ENCODE data around the gene ST8SIA3. TPM values are rescaled to one million over a fixed set of nuclear protein-coding genes. Genes with fewer than 3 reads are reported as not detected.

ST8SIA3 gene
- polyA plus RNA-seq, 1 donor (not counting 4 experiments of a cell fraction or from before 2014, with no cell fraction given), result not detected

GRCh38 chr18:57352761-57353136 is 392 bp downstream of the ST8SIA3 start:
- H4K20me1 ChIP-seq (ENCODE audit: control insufficient read depth, extremely low read depth, insufficient read depth, low read length), result no peaks in the 10 kb centered on the region
- H3K9me3 ChIP-seq (ENCODE audit: control insufficient read depth, low read depth, low read length), result no peaks in the 10 kb centered on the region
- no peak overlapping the region for H3K9ac ChIP-seq (ENCODE audit: control insufficient read depth, extremely low read depth, insufficient read depth, low read length)
- no peak overlapping the region for H2AFZ ChIP-seq (ENCODE audit: control insufficient read depth, low read length)
- DNase-seq (ENCODE audit: low read depth, low spot score) (no peak), FAIRE-seq (no peak)
- H3K36me3 ChIP-seq (ENCODE audit: control insufficient read depth in 2 of 2, extremely low read depth in 1 of 2, insufficient read depth in 2 of 2, low read length in 2 of 2), result no peaks in the 10 kb centered on the region
- dilution Hi-C loops (cut with MboI; ENCODE audit: extremely low pct_ligation_motif_present, low sequenced_read_pairs), result no loop called here
- no peak overlapping the region for H3K4me2 ChIP-seq (ENCODE audit: control insufficient read depth, extremely low read depth, insufficient read depth, low read depth, low read length)
- no peaks in the 10 kb centered on the region for H3K9me1 ChIP-seq (ENCODE audit: control insufficient read depth, extremely low read depth, insufficient read depth, low read length)
- H3K27ac ChIP-seq (ENCODE audit: control insufficient read depth, insufficient read depth, low read length), result no peak overlapping the region
- no peaks in the 10 kb centered on the region for H3K4me1 ChIP-seq (ENCODE audit: control insufficient read depth, extremely low read depth, insufficient read depth, low read length)
- H3K79me2 ChIP-seq (ENCODE audit: control insufficient read depth, insufficient read depth, low read length), result no peaks in the 10 kb centered on the region
- H3K4me3 ChIP-seq (ENCODE audit: control insufficient read depth in 2 of 3, extremely low read depth in 1 of 3, insufficient read depth in 2 of 3, low read depth in 1 of 3, low read length in 3 of 3), result no peak overlapping the region
- TF ChIP-seq CTCF (optimal IDR thresholded peaks at IDR 0.05 in 1 of 3, IDR thresholded peaks at IDR 0.05 in 1 of 3, conservative IDR thresholded peaks at IDR 0.05 in 1 of 3; ENCODE audit: extremely low read depth in 1 of 3, insufficient read depth in 2 of 3, low read length in 3 of 3) (no peak), EZH2 (IDR thresholded peaks at IDR 0.05; ENCODE audit: low read length) (peak; percentile 84)
- peaks cover 26% of the 10 kb centered on the region for H3K27me3 ChIP-seq (ENCODE audit: control insufficient read depth, extremely low read depth, insufficient read depth, low read length)

GRCh38 chr18:57353137-57353939 is 981 bp downstream of the ST8SIA3 start:
- H3K27me3 ChIP-seq (ENCODE audit: control insufficient read depth, extremely low read depth, insufficient read depth, low read length), result peaks cover 26% of the 10 kb centered on the region
- DNase-seq (ENCODE audit: low read depth, low spot score), result no peak
- no peaks in the 10 kb centered on the region for H3K4me1 ChIP-seq (ENCODE audit: control insufficient read depth, extremely low read depth, insufficient read depth, low read length)
- no peak overlapping the region for H3K4me3 ChIP-seq (ENCODE audit: control insufficient read depth in 2 of 3, extremely low read depth in 1 of 3, insufficient read depth in 2 of 3, low read depth in 1 of 3, low read length in 3 of 3)
- no peaks in the 10 kb centered on the region for H3K79me2 ChIP-seq (ENCODE audit: control insufficient read depth, insufficient read depth, low read length)
- no peak overlapping the region for H3K9ac ChIP-seq (ENCODE audit: control insufficient read depth, extremely low read depth, insufficient read depth, low read length)
- TF ChIP-seq EZH2 (IDR thresholded peaks at IDR 0.05; ENCODE audit: low read length), result peak; percentile 39
- TF ChIP-seq CTCF (optimal IDR thresholded peaks at IDR 0.05 in 1 of 3, IDR thresholded peaks at IDR 0.05 in 1 of 3, conservative IDR thresholded peaks at IDR 0.05 in 1 of 3; ENCODE audit: extremely low read depth in 1 of 3, insufficient read depth in 2 of 3, low read length in 3 of 3), result no peak
- H2AFZ ChIP-seq (ENCODE audit: control insufficient read depth, low read length), result no peak overlapping the region
- H3K9me1 ChIP-seq (ENCODE audit: control insufficient read depth, extremely low read depth, insufficient read depth, low read length), result no peaks in the 10 kb centered on the region
- H3K27ac ChIP-seq (ENCODE audit: control insufficient read depth, insufficient read depth, low read length), result no peak overlapping the region
- H4K20me1 ChIP-seq (ENCODE audit: control insufficient read depth, extremely low read depth, insufficient read depth, low read length), result no peaks in the 10 kb centered on the region
- no peaks in the 10 kb centered on the region for H3K36me3 ChIP-seq (ENCODE audit: control insufficient read depth in 2 of 2, extremely low read depth in 1 of 2, insufficient read depth in 2 of 2, low read length in 2 of 2)
- no peaks in the 10 kb centered on the region for H3K9me3 ChIP-seq (ENCODE audit: control insufficient read depth, low read depth, low read length)
- no peak for FAIRE-seq
- dilution Hi-C loops (cut with MboI; ENCODE audit: extremely low pct_ligation_motif_present, low sequenced_read_pairs), result no loop called here
- H3K4me2 ChIP-seq (ENCODE audit: control insufficient read depth, extremely low read depth, insufficient read depth, low read depth, low read length), result no peak overlapping the region

Measured in keratinocyte (primary cell).